IMR-90 (cell line): ENCODE results near the gene MYT1. TPM values are rescaled to one million over a fixed set of nuclear protein-coding genes. Genes with fewer than 3 reads are reported as not detected.

Source experiments
- ATAC-seq: fragments of 200-7000 bp; cut with Tn5 transposase; 2 replicates; pipeline ENCODE4 v1.9.1; 2020; ENCODE audit warnings: low read depth, mild to moderate bottlenecking, moderate library complexity
- BruUV-seq: library from RNA; stranded (reverse); fragments of 400-500 nt; replicated peaks from 2 replicates; lab custom pipeline; 2021; lab: Mats Ljungman, UMichigan
- CTCF ChIA-PET: fragments of 300-600 bp; formaldehyde crosslinking; extraction: SDS; loops from one replicate; lab custom pipeline; 2021; ENCODE audit warnings: antibody characterized with exemption; lab: Yijun Ruan, JAX
- POLR2A ChIA-PET: fragments of 300-600 bp; sonication (Branson Sonifier 250); formaldehyde crosslinking; loops from one replicate; lab custom pipeline; 2022; ENCODE audit warnings: antibody characterized with exemption; ENCODE audit not compliant: unreplicated experiment; lab: Charles Lee
- DNase-seq: peaks from one replicate; pipeline ENCODE4 v3.0.0; 2013
- H2AFZ ChIP-seq: replicated peaks from 2 replicates; pipeline ENCODE3; 2013; ENCODE audit warnings: low read length, mild to moderate bottlenecking; ENCODE audit not compliant: poor library complexity
- H2AK5ac ChIP-seq: 2 replicates; pipeline ENCODE4 v1.6.1; 2013; ENCODE audit warnings: low read depth, low read length, inconsistent platforms
- H2AK9ac ChIP-seq: replicated peaks from 2 replicates; pipeline ENCODE3; 2013; ENCODE audit warnings: mild to moderate bottlenecking, low read depth, low read length, moderate library complexity; ENCODE audit not compliant: poor library complexity
- H2BK120ac ChIP-seq: 2 replicates; pipeline ENCODE4 v1.6.1; 2013; ENCODE audit warnings: low read depth, low read length, inconsistent platforms
- H2BK15ac ChIP-seq: 3 replicates; pipeline ENCODE4 v1.6.1; 2013; ENCODE audit warnings: low read depth, low read length, inconsistent platforms
- H2BK20ac ChIP-seq: 2 replicates; pipeline ENCODE4 v1.6.1; 2013; ENCODE audit warnings: low read depth, mild to moderate bottlenecking, inconsistent platforms, low read length, moderate library complexity
- H2BK5ac ChIP-seq: 2 replicates; pipeline ENCODE4 v1.6.1; 2013; ENCODE audit warnings: mild to moderate bottlenecking, low read depth, low read length, inconsistent platforms; ENCODE audit not compliant: poor library complexity, severe bottlenecking
- H3K14ac ChIP-seq: replicated peaks from 2 replicates; pipeline ENCODE4 v1.6.1; 2013; ENCODE audit warnings: low read depth, low read length, inconsistent platforms
- H3K18ac ChIP-seq: 2 replicates; pipeline ENCODE4 v1.6.1; 2013; ENCODE audit warnings: low read depth, low read length, control low read depth
- H3K23ac ChIP-seq: 2 replicates; pipeline ENCODE4 v1.6.1; 2013; ENCODE audit warnings: low read depth, low read length, inconsistent platforms
- H3K27ac ChIP-seq: 2 replicates; pipeline ENCODE4 v1.5.1; 2013; ENCODE audit warnings: mild to moderate bottlenecking, control low read depth, low read length; ENCODE audit not compliant: insufficient read depth
- H3K27me3 ChIP-seq: 2 replicates; pipeline ENCODE4 v1.6.1; 2013; ENCODE audit warnings: low read length; ENCODE audit not compliant: control insufficient read depth, insufficient read depth
- H3K36me3 ChIP-seq: 2 replicates; pipeline ENCODE4 v1.6.1; 2013; ENCODE audit warnings: low read length, mixed read lengths; ENCODE audit not compliant: control insufficient read depth, insufficient read depth
- H3K4ac ChIP-seq: 2 replicates; pipeline ENCODE4 v1.6.1; 2013; ENCODE audit warnings: low read depth, low read length, inconsistent platforms
- H3K4me1 ChIP-seq: 2 replicates; pipeline ENCODE4 v1.6.1; 2013; ENCODE audit warnings: low read length, mixed read lengths; ENCODE audit not compliant: control insufficient read depth, insufficient read depth
- H3K4me2 ChIP-seq: 2 replicates; pipeline ENCODE4 v1.6.1; 2013; ENCODE audit warnings: low read depth, mild to moderate bottlenecking, control low read depth, low read length, moderate library complexity
- H3K4me3 ChIP-seq: 2 replicates; pipeline ENCODE4 v1.5.1; 2013; ENCODE audit warnings: low read depth, mild to moderate bottlenecking, control low read depth, low read length, moderate library complexity; ENCODE audit not compliant: insufficient read depth
- H3K56ac ChIP-seq: 2 replicates; pipeline ENCODE4 v1.6.1; 2013; ENCODE audit warnings: low read length, inconsistent platforms; ENCODE audit not compliant: insufficient read depth; ENCODE audit errors: extremely low read depth
- H3K79me1 ChIP-seq, 2 experiments: 2 replicates each; pipeline ENCODE4 v1.6.1; 2013; ENCODE audit warnings: low read length in 2 of 2, inconsistent platforms in 1 of 2, low read depth in 1 of 2
- H3K9ac ChIP-seq: 2 replicates; pipeline ENCODE4 v1.6.1; 2013; ENCODE audit warnings: low read depth, low read length, control low read depth
- H3K9me1 ChIP-seq: 2 replicates; pipeline ENCODE4 v1.6.1; 2013; ENCODE audit warnings: low read length, inconsistent platforms; ENCODE audit not compliant: insufficient read depth
- H3K9me3 ChIP-seq: 2 replicates; pipeline ENCODE4 v1.6.1; 2013; ENCODE audit warnings: low read length; ENCODE audit not compliant: control insufficient read depth, insufficient read depth
- H4K20me1 ChIP-seq: 2 replicates; pipeline ENCODE4 v1.6.1; 2013; ENCODE audit warnings: low read length, inconsistent platforms; ENCODE audit not compliant: insufficient read depth
- H4K5ac ChIP-seq: 2 replicates; pipeline ENCODE4 v1.6.1; 2013; ENCODE audit warnings: mild to moderate bottlenecking, low read depth, low read length, control low read depth
- H4K8ac ChIP-seq, 2 experiments: 2 replicates each; pipeline ENCODE4 v1.6.1; 2013; ENCODE audit warnings: low read depth in 2 of 2, low read length in 2 of 2, control low read depth in 1 of 2, inconsistent platforms in 1 of 2
- H4K91ac ChIP-seq: 2 replicates; pipeline ENCODE4 v1.6.1; 2013; ENCODE audit warnings: low read depth, low read length, inconsistent platforms; ENCODE audit not compliant: insufficient read depth
- RAD21 ChIP-seq: IDR thresholded peaks from 2 replicates; pipeline ENCODE4 v1.6.1; 2012; ENCODE audit warnings: low read length, improper control_type of control experiment
- WGBS, 2 experiments: methylation state at CpG; one replicate each; pipeline versions ENCODE4 v1.1.5 to v1.1.7; 2013; ENCODE audit warnings: missing lambda C conversion rate in 2 of 2; ENCODE audit not compliant: insufficient read length in 1 of 2; ENCODE audit errors: extremely low coverage in 2 of 2; 5-methylcytosine and 5-hydroxymethylcytosine counted together
- dilution Hi-C: fragments of 300-500 bp; cut with HindIII; formaldehyde crosslinking; loops from one replicate; pipeline ENCODE4 v1.14.3; 2018; ENCODE audit warnings: low sequenced_read_pairs; ENCODE audit not compliant: unreplicated experiment
- in situ Hi-C: fragments of 300-500 bp; cut with MboI; formaldehyde crosslinking; loops from 3 replicates; pipeline ENCODE4 v1.14.3; 2019; ENCODE audit warnings: low sequenced_read_pairs, inconsistent platforms, mixed read lengths
- intact Hi-C: fragments of 100-400 bp; cut with micrococcal nuclease; formaldehyde crosslinking; loops from 2 replicates; pipeline ENCODE4 v1.10.0; 2022
- polyA plus RNA-seq, 3 experiments: library from polyadenylated mRNA; depleted of rRNA; stranded (reverse); fragments of >200 nt; gene quantifications; 2 replicates each; pipeline ENCODE4 v1.2.3, GENCODE V29; 2012; ENCODE audit warnings: low replicate concordance in 1 of 3
- total RNA-seq: library from RNA; depleted of rRNA; stranded (reverse); fragments of >200 nt; gene quantifications from 2 replicates; pipeline ENCODE4 v1.2.3, GENCODE V29; 2012

MYT1 gene
- total and polyA plus RNA-seq, 2 of the 4 experiments (the other 2 are of a cell fraction), result not detected

DNA sequence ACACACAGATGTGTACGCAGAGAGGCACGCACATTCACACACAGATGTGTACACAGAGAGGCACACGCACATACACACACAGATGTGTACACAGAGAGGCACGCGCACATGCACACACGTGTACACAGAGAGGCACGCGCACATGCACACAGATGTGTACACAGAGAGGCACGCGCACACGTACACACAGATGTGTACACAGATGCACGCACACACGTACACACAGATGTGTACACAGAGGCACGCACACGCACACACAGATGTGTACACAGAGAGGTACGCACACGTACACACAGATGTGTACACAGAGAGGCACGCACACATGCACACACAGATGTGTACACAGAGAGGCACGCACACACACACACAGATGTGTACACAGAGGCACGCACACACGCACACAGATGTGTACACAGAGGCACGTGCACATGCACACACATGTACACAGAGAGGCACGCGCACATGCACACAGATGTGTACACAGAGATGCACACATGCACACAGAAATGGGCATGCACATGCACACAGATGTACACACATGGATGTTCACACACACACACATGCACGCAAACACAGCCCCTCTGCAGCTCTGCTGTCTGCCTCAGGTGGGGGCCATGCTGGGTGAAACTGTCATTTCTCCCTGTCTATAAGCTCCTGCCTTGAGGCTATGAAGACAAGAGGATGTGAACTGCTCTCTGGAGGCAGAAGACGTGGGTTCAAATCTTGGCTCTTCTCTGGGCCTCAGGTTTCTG is 14.3 kb upstream of the MYT1 start:
- 89% methylated on average over 24 of the region's 26 CpGs; no CpG with 5 or more reads in 1 of the 2 experiments for WGBS, 2 experiments
- DNase-seq (no peak), ATAC-seq (no peak)
- no TSS peak for BruUV-seq
- no peak overlapping the region for H4K8ac ChIP-seq
- intact Hi-C loops, result no loop called here
- H3K4me3 ChIP-seq, result no peak overlapping the region
- H4K20me1 ChIP-seq, result no peaks in the 10 kb centered on the region; the same call in 1 of the 2 replicates
- no peaks in the 10 kb centered on the region for H3K36me3 ChIP-seq
- H3K9ac ChIP-seq, result no peak overlapping the region
- H4K5ac ChIP-seq, result no peak overlapping the region
- no peak overlapping the region for H3K4ac ChIP-seq
- peaks cover 7% of the 10 kb centered on the region for H3K9me3 ChIP-seq
- no peaks in the 10 kb centered on the region for H3K4me1 ChIP-seq
- H2AK9ac ChIP-seq, result no peak overlapping the region
- no peak for TF ChIP-seq RAD21
- H2BK120ac ChIP-seq, result no peak overlapping the region
- CTCF ChIA-PET, result no interaction called here
- no peak overlapping the region for H4K91ac ChIP-seq
- no peak overlapping the region for H2AK5ac ChIP-seq
- dilution Hi-C loops, result no loop called here
- H2BK20ac ChIP-seq, result no peak overlapping the region
- POLR2A ChIA-PET, result no interaction called here
- peak overlapping the region; percentile 48 for H2AFZ ChIP-seq
- H2BK15ac ChIP-seq, result no peak overlapping the region
- no peak overlapping the region for H2BK5ac ChIP-seq
- no peaks in the 10 kb centered on the region for H3K79me1 ChIP-seq
- H3K27me3 ChIP-seq, result peaks cover 10% of the 10 kb centered on the region
- in situ Hi-C loops, result no loop called here
- no peak overlapping the region for H3K27ac ChIP-seq
- no peak overlapping the region for H3K14ac ChIP-seq
- no peak overlapping the region for H3K18ac ChIP-seq
- no peak overlapping the region for H3K23ac ChIP-seq
- no peak overlapping the region for H3K4me2 ChIP-seq
- H3K9me1 ChIP-seq, result peaks cover 3% of the 10 kb centered on the region; the same call in 1 of the 2 replicates
- no peak overlapping the region for H3K56ac ChIP-seq
